GM21381 (cell line): Measurements from ENCODE around the gene COPS7A.

Source experiments
- ATAC-seq: cut with Tn5 transposase; IDR thresholded peaks from one replicate; pipeline ENCODE4 v1.9.1; 2021; ENCODE audit warnings: mild to moderate bottlenecking, moderate library complexity; ENCODE audit not compliant: unreplicated experiment

COPS7A gene

DNA sequence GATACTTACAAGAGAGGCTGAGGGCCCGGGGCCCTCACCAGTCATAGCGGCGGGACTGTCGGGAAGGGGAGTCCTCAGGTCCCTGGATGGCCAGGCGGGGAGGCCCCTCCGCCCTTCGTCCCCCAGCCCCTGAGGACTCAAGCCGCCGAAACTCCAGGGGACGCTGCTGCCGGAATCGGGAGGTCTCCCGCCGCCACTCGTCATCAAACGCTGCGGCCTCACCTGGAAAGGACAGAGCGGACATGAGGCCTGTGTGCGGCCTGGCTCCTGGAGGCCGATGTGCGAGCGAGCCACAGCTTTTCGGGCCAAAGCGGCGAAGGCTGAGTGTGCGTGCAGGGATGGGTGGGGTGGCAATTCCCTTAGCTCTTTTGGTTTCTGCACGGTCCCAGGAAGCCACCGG lies 24.9 kb downstream of the COPS7A start:
- ATAC-seq = no peak

DNA sequence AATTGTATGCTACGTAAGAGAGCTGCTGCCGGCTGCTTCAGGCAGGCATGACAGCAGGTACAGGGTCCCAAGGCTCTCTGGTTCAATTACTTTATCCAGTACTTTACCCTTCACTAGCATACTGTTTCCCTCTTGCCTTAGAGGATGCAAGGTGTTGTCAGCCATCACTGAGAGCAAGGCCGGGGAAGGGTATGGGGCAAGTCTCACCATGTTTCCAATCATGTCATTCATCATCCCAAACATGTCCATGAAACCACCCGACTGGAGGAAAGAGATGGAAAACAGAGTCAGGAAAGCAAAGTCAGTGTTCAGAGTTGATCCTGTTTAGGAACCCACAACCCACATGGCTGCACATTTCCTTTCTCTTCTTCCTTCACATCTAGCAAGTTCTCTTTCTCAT lies 26.7 kb downstream of the COPS7A start:
- no peak for ATAC-seq

DNA sequence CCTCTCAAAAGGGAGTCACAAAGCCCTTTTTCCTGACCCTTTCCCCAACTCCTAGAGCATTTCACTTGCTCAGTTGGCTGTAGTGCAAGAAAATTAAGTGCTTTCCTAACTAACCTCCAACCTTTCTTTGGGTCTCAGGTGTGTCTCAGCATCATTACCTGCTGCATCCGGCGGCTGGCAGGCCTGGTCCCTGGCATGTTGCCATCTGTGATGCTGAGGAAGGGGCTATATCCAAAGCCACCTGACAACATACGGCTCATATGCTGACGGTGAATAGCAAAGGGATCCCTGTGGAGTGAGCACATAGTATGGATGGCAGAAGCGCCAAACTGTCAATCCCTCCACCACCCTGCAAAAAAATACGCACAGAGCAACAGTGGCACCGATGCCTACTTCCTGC lies 27.9 kb downstream of the COPS7A start:
- no peak for ATAC-seq

DNA sequence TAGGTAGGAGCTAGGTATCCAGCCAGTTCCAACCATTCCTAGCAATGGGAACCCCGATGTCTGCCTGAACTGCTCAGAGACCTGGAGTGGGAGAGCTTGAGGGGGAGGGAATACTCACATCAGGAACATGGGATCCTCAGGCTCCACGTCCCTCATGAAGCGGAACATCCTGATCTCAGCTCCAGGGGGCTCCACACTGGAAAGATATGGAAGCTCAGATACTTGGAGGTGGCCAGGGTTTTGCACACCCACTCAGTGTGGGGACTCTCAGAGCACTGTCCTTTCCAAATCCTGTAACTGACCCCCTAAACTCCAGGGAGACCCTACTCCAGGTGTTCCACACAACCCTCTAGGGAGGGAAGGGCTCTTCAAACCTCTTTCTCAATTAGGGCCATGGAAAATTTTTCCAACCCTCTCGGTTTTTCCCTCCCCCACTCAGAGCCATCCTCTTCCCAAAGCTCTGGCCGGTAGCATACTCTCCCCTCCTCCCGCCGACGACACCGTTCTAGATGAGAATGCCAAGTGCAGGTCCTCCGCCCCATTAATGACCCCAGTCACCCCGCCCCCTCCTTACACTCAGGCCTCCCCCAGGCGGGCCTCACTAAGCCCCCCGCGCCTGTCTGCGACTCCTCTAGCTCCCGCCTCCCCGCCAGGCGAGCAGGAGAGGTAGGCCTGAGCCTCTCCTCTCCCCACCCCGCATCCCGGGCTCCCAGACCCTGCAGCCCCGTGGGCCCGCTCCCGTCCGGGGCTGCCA lies 28.5 kb downstream of the COPS7A start:
- no peak for ATAC-seq

- peak; percentile 92 for ATAC-seq
These were observed 29.3 kb downstream of the COPS7A start, which contains the start of gene MLF2 for GRCh38 chr12:6752921-6753771. MLF2 (minus strand) TSS chr12:6753141; CDS start chr12:6752334, 807 bp downstream.

DNA sequence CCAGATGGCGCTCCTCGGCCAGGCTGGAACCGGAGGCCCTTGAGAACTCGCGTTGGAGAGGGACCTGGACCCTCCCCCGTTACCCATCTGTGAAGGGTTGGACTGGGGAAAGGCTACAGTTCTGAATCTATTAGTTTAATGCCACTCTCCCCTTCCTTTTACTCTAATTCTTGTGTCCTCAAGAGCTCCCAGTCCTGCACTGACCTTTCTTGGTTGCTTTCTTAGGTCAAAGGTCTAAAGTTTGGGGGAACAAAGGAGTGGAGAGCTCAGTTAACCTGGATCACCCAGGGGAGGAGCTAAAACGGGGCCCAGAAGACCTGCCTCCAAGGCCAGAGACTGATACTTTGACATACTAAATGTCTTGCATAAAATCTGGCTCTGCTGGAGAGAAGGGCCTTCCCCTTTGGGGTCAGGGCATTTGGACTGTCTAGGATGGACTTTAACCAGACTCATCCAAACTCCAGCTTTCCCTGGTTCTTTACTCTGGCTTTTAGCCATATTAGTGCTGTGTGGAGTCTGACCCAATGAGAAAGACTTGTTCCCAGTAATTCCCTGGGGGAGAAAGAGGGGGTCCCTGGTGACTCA lies 30.0 kb downstream of the COPS7A start:
- ATAC-seq = no peak

GRCh38 chr12:6754411-6754810 lies 30.6 kb downstream of the COPS7A start:
- ATAC-seq = no peak

DNA sequence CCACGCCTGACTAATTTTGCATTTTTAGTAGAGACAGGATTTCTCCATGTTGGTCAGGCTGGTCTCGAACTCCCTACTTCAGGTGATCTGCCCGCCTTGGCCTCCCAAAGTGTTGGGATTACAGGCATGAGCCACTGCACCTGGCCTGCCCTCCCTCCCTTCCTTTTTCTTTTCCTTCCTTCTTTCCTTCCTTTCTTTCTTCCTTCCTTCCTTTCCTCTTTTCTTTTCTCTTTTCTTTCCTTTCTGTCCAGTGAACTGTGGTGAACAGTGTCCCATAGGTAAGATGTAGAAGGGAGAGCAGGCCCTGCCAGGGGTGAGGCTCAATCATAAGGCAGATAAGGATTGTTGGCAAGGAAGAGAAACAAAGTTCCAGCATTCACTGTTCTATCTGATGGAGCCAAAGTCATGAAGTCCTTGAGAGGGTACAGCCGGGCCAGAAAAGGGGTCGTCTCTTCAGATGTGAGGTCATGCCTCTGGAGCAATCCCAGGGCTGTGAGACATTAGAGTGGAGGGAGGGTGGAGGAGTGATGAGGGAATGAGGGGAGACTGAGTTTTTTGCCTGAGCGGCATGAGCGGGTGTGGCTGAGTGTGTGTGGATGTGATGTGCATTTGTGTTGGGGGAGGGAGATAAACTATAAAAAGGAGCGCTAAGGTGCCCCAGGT lies 33.3 kb downstream of the COPS7A start:
- no peak for ATAC-seq

DNA sequence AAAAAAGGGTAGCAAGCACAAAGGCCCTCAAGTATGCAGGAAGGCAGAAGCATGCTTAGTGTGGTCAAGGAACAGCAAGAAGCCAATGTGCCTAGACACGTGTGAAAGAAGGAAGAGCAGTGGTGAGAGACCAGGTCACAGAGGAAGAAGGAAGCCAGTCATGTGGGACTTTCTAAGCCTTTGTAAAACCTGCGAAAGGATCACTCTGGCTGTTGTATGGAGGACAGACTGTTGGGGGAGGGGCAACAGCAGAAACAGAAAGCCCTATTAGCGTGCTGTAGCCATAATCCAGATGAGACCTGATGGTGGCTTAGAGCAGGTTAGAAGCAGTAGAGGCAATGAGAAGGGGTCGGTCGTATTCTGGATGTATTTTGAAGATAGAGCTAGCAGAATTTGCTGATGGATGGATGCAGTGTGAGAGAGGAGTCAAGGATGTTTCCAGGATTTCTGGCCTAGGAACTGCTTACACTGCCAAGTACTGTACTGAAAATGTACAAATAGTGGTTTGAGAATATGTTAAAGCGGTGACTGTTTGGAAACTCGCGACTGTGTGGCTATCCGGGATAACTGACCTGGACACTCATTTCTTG lies 34.8 kb downstream of the COPS7A start:
- ATAC-seq = no peak

- ATAC-seq = no peak
These were observed 35.9 kb downstream of the COPS7A start for GRCh38 chr12:6759741-6760140.

DNA sequence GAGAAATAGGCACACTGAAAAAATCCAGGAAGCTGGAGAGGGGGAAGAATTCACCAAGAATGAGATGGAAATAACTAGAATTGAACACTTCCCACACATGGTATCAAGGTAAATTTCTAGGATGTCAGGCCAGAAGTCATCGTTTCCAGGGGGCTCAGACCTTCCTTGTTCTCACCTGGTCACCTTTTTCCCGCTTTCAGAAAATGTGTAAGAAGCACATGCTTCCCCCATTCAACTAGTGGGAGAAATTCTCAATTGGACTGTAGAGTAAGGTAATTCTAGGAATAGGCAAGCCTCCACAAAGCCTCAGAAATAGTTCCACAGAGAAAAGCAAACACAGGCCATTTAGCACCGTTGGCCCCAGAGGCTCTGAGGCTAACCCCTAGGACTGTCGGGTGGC lies 39.5 kb downstream of the COPS7A start:
- ATAC-seq = no peak

DNA sequence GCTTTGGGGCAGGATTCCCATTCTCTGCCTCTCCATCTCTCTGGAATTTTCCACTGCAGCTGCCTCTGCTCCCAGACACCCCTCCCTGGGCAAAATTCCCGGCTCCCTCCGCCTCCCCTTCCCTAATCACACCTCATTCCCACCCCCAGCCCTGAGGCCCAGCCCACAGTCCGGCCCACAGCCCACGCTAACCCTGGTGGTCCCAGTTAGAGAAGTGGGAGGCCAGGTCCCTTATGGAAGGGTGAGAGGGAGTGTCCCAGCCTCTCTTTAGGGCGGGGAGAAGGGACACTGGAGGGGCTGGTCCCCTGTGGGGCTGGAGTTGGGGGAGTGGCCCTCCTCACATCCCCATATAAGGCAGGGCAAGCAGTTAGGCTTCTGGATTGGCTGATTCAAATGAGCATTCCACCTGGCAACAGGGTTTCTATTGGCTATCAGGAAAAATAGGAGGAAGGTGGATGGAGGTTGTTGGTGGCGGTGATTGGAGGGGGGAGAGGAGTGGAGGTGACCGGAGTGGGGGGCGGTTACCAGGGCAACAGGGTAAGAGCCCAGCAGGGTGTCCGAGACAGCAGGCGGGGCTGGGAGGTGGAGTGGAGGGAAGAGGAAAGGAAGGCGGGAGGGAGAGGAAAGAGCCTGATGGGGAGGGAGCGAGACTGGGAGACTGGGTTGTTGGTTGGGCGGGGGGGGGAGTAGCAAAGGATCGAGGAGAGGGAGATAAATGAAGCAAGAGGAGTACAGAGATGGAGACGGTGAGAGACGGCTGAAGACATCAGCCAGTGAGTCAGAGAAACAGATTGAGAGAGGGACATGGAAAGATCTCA lies 40.4 kb downstream of the COPS7A start:
- ATAC-seq = peak; percentile 76

GRCh38 chr12:6765048-6765633 lies 41.3 kb downstream of the COPS7A start:
- ATAC-seq = no peak

GRCh38 chr12:6765634-6766581 lies 42.1 kb downstream of the COPS7A start, which contains the start of gene PTMS:
PTMS (plus strand) TSS chr12:6766363; CDS start chr12:6766706, 343 bp downstream.
- ATAC-seq = peak; percentile 24

DNA sequence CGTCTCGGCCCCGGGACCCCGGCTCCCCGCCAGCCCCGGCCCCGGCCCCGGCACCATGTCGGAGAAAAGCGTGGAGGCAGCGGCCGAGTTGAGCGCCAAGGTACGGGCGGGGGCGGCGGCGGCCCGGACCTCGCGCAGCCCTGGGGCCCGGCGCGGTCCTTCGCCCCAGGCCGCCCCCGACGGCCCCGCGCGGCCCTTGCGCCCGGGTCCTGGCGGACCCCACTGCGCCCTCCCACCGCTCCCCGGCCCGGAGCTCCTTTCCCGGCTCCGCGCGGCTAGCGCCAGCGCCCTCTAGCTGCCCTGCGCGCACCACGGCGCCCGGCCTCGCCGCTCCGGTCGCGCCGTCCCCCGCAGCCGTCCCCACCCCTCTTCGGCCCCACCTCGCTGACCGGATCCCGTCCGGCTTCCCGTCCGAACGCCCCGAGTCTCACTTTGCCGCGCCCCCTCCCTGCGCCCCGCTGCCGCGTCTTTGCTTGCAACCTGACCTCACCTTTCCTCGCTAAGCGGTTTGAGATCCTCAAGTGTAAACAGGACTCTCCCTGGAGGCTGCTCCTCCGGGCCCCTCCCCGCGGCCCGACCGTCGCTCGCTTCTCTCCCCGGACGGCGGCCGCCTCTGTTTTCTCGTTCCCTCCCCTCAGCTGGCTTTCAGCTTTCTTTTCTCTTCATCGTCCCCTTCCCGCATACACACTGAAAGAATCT lies 43.0 kb downstream of the COPS7A start:
- peak; percentile 47 for ATAC-seq

GRCh38 chr12:6767353-6768319 lies 43.8 kb downstream of the COPS7A start:
- no peak for ATAC-seq
